Lower leg skin (tissue), 4 donors: ENCODE data around the gene ICAM4. TPM values are rescaled to one million over a fixed set of nuclear protein-coding genes. Genes with fewer than 3 reads are reported as not detected.

Experiments used
- DNase-seq, 2 donors: peaks; one replicate each; pipeline ENCODE4 v3.0.0-alpha.2; 2019; ENCODE audit warnings: low spot score in 2 of 2
- H3K4me3 ChIP-seq: fragments of 200-600 bp; sonication (generic); 2 replicates; pipeline ENCODE4 v1.5.1; 2017; ENCODE audit warnings: mild to moderate bottlenecking, low read depth; ENCODE audit not compliant: poor library complexity, severe bottlenecking
- CTCF ChIP-seq, 3 donors: fragments of 450-650 bp; IDR thresholded peaks; one replicate each; pipeline ENCODE4 v1.5.1; 2016; ENCODE audit warnings: antibody characterized with exemption in 3 of 3, mild to moderate bottlenecking in 3 of 3, moderate library complexity in 2 of 3
- POLR2A ChIP-seq, 2 donors: fragments of 450-650 bp; IDR thresholded peaks; one replicate each; pipeline ENCODE4 v1.6.1; 2016 to 2017; ENCODE audit warnings: antibody characterized with exemption in 2 of 2, mild to moderate bottlenecking in 1 of 2, moderate library complexity in 1 of 2
- WGBS, 2 donors: methylation state at CpG; one replicate each; pipeline ENCODE4 v1.1.5; 2018; 5-methylcytosine and 5-hydroxymethylcytosine counted together
- intact Hi-C: fragments of 100-400 bp; cut with DNase I; formaldehyde crosslinking; loops from one replicate; pipeline ENCODE4 v1.15.0; 2023; ENCODE audit warnings: low total_unique reads
- total RNA-seq, 4 donors: library from RNA; depleted of rRNA; stranded (reverse); fragments of >200 nt; gene quantifications; one replicate each; pipeline ENCODE4 v1.1.0, GENCODE V29; 2016

The ICAM4 gene
- total RNA-seq, 4 donors from 2014 or later, result 0.38 TPM; not detected in 3

GRCh38 chr19:10306327-10306726 lies 19.6 kb downstream of the ICAM4 start:
- no peak for DNase-seq
- H3K4me3 ChIP-seq, result no peak overlapping the region
- intact Hi-C loops, result no loop called here
- TF ChIP-seq POLR2A (IDR thresholded peaks at IDR 0.05), result no peak
- 87% methylated on average over 5 of the region's 5 CpGs for WGBS, 2 donors

GRCh38 chr19:10309423-10309822 lies 22.7 kb downstream of the ICAM4 start, which contains the start of gene ZGLP1:
Gene ZGLP1, minus strand, starts transcription at chr19:10309815.
- no peak for DNase-seq
- H3K4me3 ChIP-seq, result no peak within 1 kb of the TSS
- intact Hi-C loops, result no loop called here
- TF ChIP-seq CTCF (IDR thresholded peaks at IDR 0.05) (no peak), POLR2A (IDR thresholded peaks at IDR 0.05) (no peak)
- WGBS, 2 donors, result 91 to 94% methylated on average over 20 to 24 of the region's 24 CpGs

- intact Hi-C loops, result no loop called here
- TF ChIP-seq POLR2A (IDR thresholded peaks at IDR 0.05) (no peak), CTCF (IDR thresholded peaks at IDR 0.05) (no peak)
- peak within 1 kb of the TSS; percentile 49 for H3K4me3 ChIP-seq
- DNase-seq, result peak; percentile 80 to 98
- WGBS, 2 donors, result 1% methylated on average over 40 to 51 of the region's 55 CpGs
Measured at GRCh38 chr19:10315335-10316214, 28.8 kb downstream of the ICAM4 start, which contains the start of gene FDX2. Gene FDX2, minus strand, starts transcription at chr19:10316015. Its CDS starts 19 bp downstream, at chr19:10315996.

- no peak for DNase-seq
- 54 to 60% methylated on average over 19 of the region's 19 CpGs for WGBS, 2 donors
- TF ChIP-seq CTCF (IDR thresholded peaks at IDR 0.05), result no peak
- no peak for TF ChIP-seq POLR2A (IDR thresholded peaks at IDR 0.05)
- intact Hi-C loops, result no loop called here
- no peak overlapping the region for H3K4me3 ChIP-seq
Measured at GRCh38 chr19:10316229-10317044, 29.7 kb downstream of the ICAM4 start.

- no peak for DNase-seq
- TF ChIP-seq CTCF (IDR thresholded peaks at IDR 0.05) (no peak), POLR2A (IDR thresholded peaks at IDR 0.05) (no peak)
- WGBS, 2 donors, result 80 to 82% methylated on average over 26 of the region's 29 CpGs
- intact Hi-C loops, result no loop called here
- no peak overlapping the region for H3K4me3 ChIP-seq
Measured at GRCh38 chr19:10317045-10317856, 30.5 kb downstream of the ICAM4 start.
